Sigmoid colon (tissue), 7 donors: ENCODE data around the gene POLR3A. TPM values are rescaled to one million over a fixed set of nuclear protein-coding genes. Genes with fewer than 3 reads are reported as not detected.

Experiments
- DNase-seq: peaks from one replicate; pipeline ENCODE4 v3.0.0-alpha.2; 2019
- H3K27ac ChIP-seq, 4 donors: fragments of 200-600 bp; sonication (generic); one replicate each; pipeline ENCODE4 v1.5.1; 2016 to 2019; ENCODE audit warnings: mild to moderate bottlenecking in 1 of 4
- H3K27me3 ChIP-seq, 3 donors: fragments of 200-600 bp; sonication (generic); one replicate each; pipeline ENCODE4 v1.5.1; 2019; ENCODE audit warnings: mild to moderate bottlenecking in 1 of 3
- H3K36me3 ChIP-seq, 4 donors: fragments of 200-600 bp; sonication (generic); one replicate each; pipeline ENCODE4 v1.5.1; 2016 to 2019
- H3K4me1 ChIP-seq, 4 donors: fragments of 200-600 bp; sonication (generic); one replicate each; pipeline ENCODE4 v1.5.1; 2017 to 2019
- H3K4me3 ChIP-seq, 4 donors: fragments of 200-600 bp; sonication (generic); one replicate each; pipeline ENCODE4 v1.5.1; 2017 to 2019; ENCODE audit warnings: mild to moderate bottlenecking in 2 of 4, moderate library complexity in 1 of 4
- H3K9me3 ChIP-seq, 4 donors: fragments of 200-600 bp in 3 of 4; sonication (generic) in 3 of 4; one replicate each; pipeline versions ENCODE4 v1.5.1 to v1.6.1; 2013 to 2019
- CTCF ChIP-seq, 4 experiments: fragments of 450-650 bp in 3 of 4; fragments of 200-600 bp in 1 of 4; IDR thresholded peaks; one replicate each; pipeline ENCODE4 v1.5.1; 2016 to 2019; ENCODE audit warnings: antibody characterized with exemption in 4 of 4, mild to moderate bottlenecking in 3 of 4, moderate library complexity in 2 of 4
- EP300 ChIP-seq, 4 donors: sonication (generic); formaldehyde crosslinking; IDR thresholded peaks; one replicate each; pipeline ENCODE4 v1.6.1; 2017; ENCODE audit warnings: antibody characterized with exemption in 4 of 4
- POLR2A ChIP-seq, 2 donors: fragments of 450-650 bp; IDR thresholded peaks; one replicate each; pipeline ENCODE4 v1.6.1; 2016; ENCODE audit warnings: antibody characterized with exemption in 2 of 2, mild to moderate bottlenecking in 2 of 2, moderate library complexity in 2 of 2
- POLR2AphosphoS5 ChIP-seq, 4 donors: sonication (generic); formaldehyde crosslinking; IDR thresholded peaks; one replicate each; pipeline ENCODE4 v1.6.1; 2017; ENCODE audit warnings: antibody characterized with exemption in 4 of 4
- WGBS, 2 donors: extraction: QIAGEN DNeasy Blood & Tissue Kit; methylation state at CpG; one replicate each; pipeline ENCODE4 v1.1.7; 2013; 5-methylcytosine and 5-hydroxymethylcytosine counted together
- intact Hi-C: fragments of 100-400 bp; cut with DNase I; formaldehyde crosslinking; loops from one replicate; pipeline ENCODE4 v1.15.1; 2023
- polyA plus RNA-seq, 3 donors: library from polyadenylated mRNA; stranded (reverse); fragments of 200-250 nt; gene quantifications; one replicate each; pipeline ENCODE4 v1.2.3, GENCODE V29; 2013
- total RNA-seq, 4 donors: library from RNA; depleted of rRNA; stranded (reverse); fragments of >200 nt; gene quantifications; one replicate each; pipeline ENCODE4 v1.1.0, GENCODE V29; 2016
- donor health status: healthy with polysubstance abuse.
- donor health status: Bipolar disorder and iron deficiency.
- donor health status: healthy.

Gene POLR3A
- total and polyA plus RNA-seq, 7 donors: 1.6 to 13.0 (median 9.6) TPM

DNA sequence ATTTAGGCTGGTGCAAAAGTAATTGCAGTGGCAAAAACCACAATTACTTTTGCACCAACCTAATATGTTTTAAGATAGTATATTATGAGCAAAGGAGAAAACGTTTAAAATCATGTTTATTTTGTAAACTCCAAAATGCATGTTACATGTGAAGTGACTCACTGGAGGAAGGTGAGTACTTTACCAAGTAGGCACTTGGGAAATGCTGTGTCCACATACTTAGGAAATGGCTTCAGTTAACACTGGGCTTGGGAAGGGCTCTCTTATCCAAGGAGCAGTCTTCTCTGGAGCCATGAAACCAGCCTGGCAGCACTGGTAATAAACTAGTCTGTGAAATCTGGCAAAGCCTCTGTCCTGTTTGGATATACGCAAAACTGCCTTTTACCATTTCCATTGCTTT is 8.8 kb upstream of the POLR3A start:
- no peaks in the 10 kb centered on the region for H3K9me3 ChIP-seq
- H3K27me3 ChIP-seq: no peaks in the 10 kb centered on the region
- peaks cover 21 to 81% (median 58%) of the 10 kb centered on the region in 4 donors for H3K36me3 ChIP-seq
- intact Hi-C loops: no loop called here
- no peak overlapping the region for H3K27ac ChIP-seq
- TF ChIP-seq CTCF (IDR thresholded peaks at IDR 0.05) (no peak), POLR2A (IDR thresholded peaks at IDR 0.05) (no peak), POLR2AphosphoS5 (IDR thresholded peaks at IDR 0.05) (no peak), EP300 (IDR thresholded peaks at IDR 0.05) (no peak)
- WGBS, 2 donors: 51 to 76% methylated on average over 2 of the region's 2 CpGs
- no peak overlapping the region for H3K4me3 ChIP-seq
- peaks cover 0 to 51% (median 26%) of the 10 kb centered on the region in 4 donors for H3K4me1 ChIP-seq
- no peak for DNase-seq

DNA sequence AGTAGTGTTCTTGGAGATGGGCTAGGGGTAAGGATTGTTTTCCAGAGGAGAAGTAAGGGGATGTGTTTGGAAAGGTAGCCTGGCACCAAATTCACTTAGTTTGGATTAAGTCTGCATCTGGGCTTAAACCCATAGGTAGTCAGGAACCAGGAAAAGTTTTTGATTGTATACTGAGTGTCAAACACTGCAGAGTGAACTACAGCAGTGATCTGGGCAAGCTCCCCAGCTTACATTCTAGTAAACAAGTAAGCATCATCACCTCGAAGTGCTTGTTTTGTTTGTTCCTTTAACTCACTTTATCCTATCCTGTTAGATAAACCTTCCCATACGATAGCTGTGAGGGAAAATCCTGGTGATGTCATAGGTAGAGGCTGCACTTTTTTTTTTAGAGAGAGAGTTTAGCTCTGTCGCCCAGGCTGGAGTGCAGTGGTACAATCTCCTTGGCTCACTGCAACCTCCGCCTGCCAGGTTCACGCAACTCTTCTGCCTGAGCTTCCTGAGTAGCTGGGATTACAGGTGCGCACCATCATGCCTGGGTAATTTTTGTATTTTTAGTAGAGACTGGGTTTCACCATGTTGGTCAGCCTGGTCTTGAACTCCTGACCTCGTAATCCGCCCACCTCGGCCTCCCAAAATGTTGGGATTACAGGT is 6.7 kb upstream of the POLR3A start:
- 70 to 83% methylated on average over 9 of the region's 9 CpGs for WGBS, 2 donors
- Histone ChIP-seq H3K4me1 (peaks cover 0 to 53% (median 26%) of the 10 kb centered on the region in 4 donors), H3K27ac (peak overlapping the region in 2 of 4 donors; percentile 84 to 85), H3K27me3 (no peaks in the 10 kb centered on the region), H3K36me3 (peaks cover 21 to 61% (median 46%) of the 10 kb centered on the region in 4 donors), H3K4me3 (no peak overlapping the region), H3K9me3 (no peaks in the 10 kb centered on the region)
- TF ChIP-seq CTCF (IDR thresholded peaks at IDR 0.05) (no peak), POLR2AphosphoS5 (IDR thresholded peaks at IDR 0.05) (no peak), EP300 (IDR thresholded peaks at IDR 0.05) (no peak), POLR2A (IDR thresholded peaks at IDR 0.05) (no peak)
- intact Hi-C loops: no loop called here
- DNase-seq: no peak

DNA sequence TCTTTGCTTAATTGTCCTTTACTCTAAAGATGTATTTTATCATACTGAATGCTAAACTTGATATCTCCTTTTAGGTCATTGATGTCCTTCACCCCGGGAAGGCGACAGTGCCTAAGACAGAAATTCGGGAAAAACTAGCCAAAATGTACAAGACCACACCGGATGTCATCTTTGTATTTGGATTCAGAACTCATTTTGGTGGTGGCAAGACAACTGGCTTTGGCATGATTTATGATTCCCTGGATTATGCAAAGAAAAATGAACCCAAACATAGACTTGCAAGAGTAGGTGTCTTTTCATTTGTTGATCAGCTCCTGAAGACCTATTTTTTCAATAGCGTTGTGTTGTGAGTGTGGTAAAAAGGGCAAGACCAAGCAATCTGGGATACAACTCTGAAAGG is 6.1 kb upstream of the POLR3A start:
- WGBS, 2 donors: 77 to 86% methylated on average over 5 of the region's 5 CpGs
- Histone ChIP-seq H3K4me3 (peak overlapping the region in 1 of 4 donors; percentile 71), H3K36me3 (peaks cover 21 to 55% (median 40%) of the 10 kb centered on the region in 4 donors)

DNA sequence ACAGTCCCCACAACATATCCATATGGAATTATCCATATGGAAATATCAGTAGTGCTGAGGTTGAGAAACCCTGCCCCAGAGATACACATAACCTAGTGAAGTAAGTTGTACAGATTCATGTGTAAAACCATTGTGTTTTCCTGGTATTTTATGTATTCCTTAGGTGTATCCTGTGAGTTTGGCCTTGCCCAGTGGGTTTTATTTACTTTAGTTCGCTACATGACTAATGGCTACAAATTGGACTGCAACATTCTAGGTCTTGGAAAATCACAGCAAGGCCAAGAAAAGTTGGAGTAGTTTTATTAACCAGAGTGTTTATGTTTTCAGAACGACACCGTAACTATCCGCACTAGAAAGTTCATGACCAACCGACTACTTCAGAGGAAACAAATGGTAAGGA is 5.7 kb upstream of the POLR3A start:
- Histone ChIP-seq H3K27ac (peak overlapping the region; percentile 79 to 85 (median 82)), H3K27me3 (no peaks in the 10 kb centered on the region), H3K9me3 (no peaks in the 10 kb centered on the region), H3K4me3 (peak overlapping the region in 2 of 4 donors; percentile 71 to 72), H3K36me3 (peaks cover 21 to 51% (median 38%) of the 10 kb centered on the region in 4 donors), H3K4me1 (peaks cover 0 to 55% (median 28%) of the 10 kb centered on the region in 4 donors)
- no peak for DNase-seq
- no peak for TF ChIP-seq EP300 (IDR thresholded peaks at IDR 0.05)
- no peak for TF ChIP-seq POLR2AphosphoS5 (IDR thresholded peaks at IDR 0.05)
- TF ChIP-seq CTCF (IDR thresholded peaks at IDR 0.05): no peak
- TF ChIP-seq POLR2A (IDR thresholded peaks at IDR 0.05): no peak
- WGBS, 2 donors: 60 to 61% methylated on average over 5 of the region's 5 CpGs
- intact Hi-C loops: no loop called here

More for the DNA sequence above, 6.1 kb upstream of the POLR3A start:
- Histone ChIP-seq H3K27me3 (no peaks in the 10 kb centered on the region), H3K27ac (peak overlapping the region in 2 of 4 donors; percentile 84 to 85), H3K4me1 (peaks cover 0 to 53% (median 26%) of the 10 kb centered on the region in 4 donors), H3K9me3 (no peaks in the 10 kb centered on the region)
- TF ChIP-seq POLR2A (IDR thresholded peaks at IDR 0.05): no peak
- no peak for TF ChIP-seq POLR2AphosphoS5 (IDR thresholded peaks at IDR 0.05)
- TF ChIP-seq CTCF (IDR thresholded peaks at IDR 0.05): no peak
- no peak for TF ChIP-seq EP300 (IDR thresholded peaks at IDR 0.05)
- DNase-seq: no peak
- intact Hi-C loops: no loop called here
